HEK293T (cell line): Measurements from ENCODE around the gene PEX14.

ENCODE experiments used
- ARNT ChIP-seq: fragments of 450-650 bp; IDR thresholded peaks from 2 replicates; pipeline ENCODE4 v1.6.1; 2017; ENCODE audit warnings: mild to moderate bottlenecking
- ELF4 ChIP-seq: fragments of 450-650 bp; IDR thresholded peaks from 2 replicates; pipeline ENCODE4 v1.6.1; 2017; ENCODE audit warnings: antibody characterized with exemption
- FOXK2 ChIP-seq: fragments of 450-650 bp; IDR thresholded peaks from 2 replicates; pipeline ENCODE4 v1.6.1; 2016; ENCODE audit warnings: mild to moderate bottlenecking
- FOXM1 ChIP-seq: fragments of 450-650 bp; IDR thresholded peaks from 2 replicates; pipeline ENCODE4 v1.6.1; 2017; ENCODE audit warnings: mild to moderate bottlenecking, borderline replicate concordance
- HDGF ChIP-seq: fragments of 450-650 bp; IDR thresholded peaks from 2 replicates; pipeline ENCODE4 v1.6.1; 2017; ENCODE audit warnings: antibody characterized with exemption, borderline replicate concordance
- NFRKB ChIP-seq: fragments of 450-650 bp; IDR thresholded peaks from 2 replicates; pipeline ENCODE4 v1.6.1; 2016; ENCODE audit warnings: mild to moderate bottlenecking, moderate library complexity
- SP1 ChIP-seq: fragments of 450-650 bp; IDR thresholded peaks from 2 replicates; pipeline ENCODE4 v1.6.1; 2017
- TARDBP ChIP-seq: fragments of 450-650 bp; IDR thresholded peaks from 2 replicates; pipeline ENCODE4 v1.6.1; 2016
- TF ChIP-seq, protein P1 (sequence below): fragments of 450-650 bp; IDR thresholded peaks from 2 replicates; pipeline ENCODE4 v1.6.1; 2016

DNA sequence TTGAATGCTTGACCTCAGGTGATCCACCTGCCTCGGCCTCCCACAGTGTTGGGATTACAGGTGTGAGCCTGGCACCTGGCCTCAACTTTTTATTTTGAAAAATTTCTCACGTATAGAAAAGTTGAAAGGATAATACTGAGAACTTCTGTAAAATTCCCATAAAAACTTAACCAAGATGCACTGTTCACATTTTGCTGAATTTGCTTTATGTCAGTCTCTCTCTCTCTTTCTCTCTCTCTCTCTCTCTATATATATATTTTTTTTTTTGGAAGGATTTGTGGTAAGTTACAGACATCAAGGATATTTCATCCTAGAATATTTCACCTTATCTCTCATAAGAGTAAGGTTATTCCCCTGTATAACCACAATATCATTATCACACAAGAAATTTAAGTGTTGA lies 5.9 kb downstream of the PEX14 start:
- TF ChIP-seq SP1 (no peak), FOXM1 (no peak), ELF4 (no peak), HDGF (no peak), ARNT (no peak), NFRKB (no peak), TARDBP (no peak), FOXK2 (no peak)
- TF ChIP-seq, protein P1, sequence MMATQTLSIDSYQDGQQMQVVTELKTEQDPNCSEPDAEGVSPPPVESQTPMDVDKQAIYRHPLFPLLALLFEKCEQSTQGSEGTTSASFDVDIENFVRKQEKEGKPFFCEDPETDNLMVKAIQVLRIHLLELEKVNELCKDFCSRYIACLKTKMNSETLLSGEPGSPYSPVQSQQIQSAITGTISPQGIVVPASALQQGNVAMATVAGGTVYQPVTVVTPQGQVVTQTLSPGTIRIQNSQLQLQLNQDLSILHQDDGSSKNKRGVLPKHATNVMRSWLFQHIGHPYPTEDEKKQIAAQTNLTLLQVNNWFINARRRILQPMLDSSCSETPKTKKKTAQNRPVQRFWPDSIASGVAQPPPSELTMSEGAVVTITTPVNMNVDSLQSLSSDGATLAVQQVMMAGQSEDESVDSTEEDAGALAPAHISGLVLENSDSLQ = no peak
